ENCODE data around the gene CYP20A1. TPM values are rescaled to one million over a fixed set of nuclear protein-coding genes. Genes with fewer than 3 reads are reported as not detected.

CYP20A1 gene
- total RNA-seq, 1 donor from 2014 or later: 17.8 TPM

- H2AFZ ChIP-seq (replicated peaks): no peak overlapping the region
- no peak overlapping the region for H3K4me3 Mint-ChIP-seq
These were observed 87.5 kb downstream of the CYP20A1 start for GRCh38 chr2:203326356-203326755.

GRCh38 chr2:203327582-203327900 is 88.7 kb downstream of the CYP20A1 start:
- Mint-ChIP-seq H3K27me3 (ENCODE audit: insufficient read depth, low read depth) (peaks cover 6% of the 10 kb centered on the region), H3K4me3 (peak overlapping the region; percentile 91), H3K36me3 (peaks cover 12% of the 10 kb centered on the region), H3K9me3 (peaks cover 6% of the 10 kb centered on the region), H3K27ac (peak overlapping the region; percentile 99), H3K4me1 (peaks cover 28% of the 10 kb centered on the region)
- Histone ChIP-seq H3K9me3 (ENCODE audit: low read depth) (no peaks in the 10 kb centered on the region), H3K27me3 (no peaks in the 10 kb centered on the region), H3F3A (ENCODE audit: low read depth) (peaks cover 33% of the 10 kb centered on the region), H3K79me2 (ENCODE audit: low read depth) (peaks cover 43% of the 10 kb centered on the region), H2AFZ (replicated peaks) (peak overlapping the region; percentile 91), H3K9ac (peak overlapping the region; percentile 83), H3K4me2 (peak overlapping the region; percentile 78), H3K4me3 (peak overlapping the region; percentile 87), H4K20me1 (ENCODE audit: low read depth) (peaks cover 33% of the 10 kb centered on the region), H3K4me1 (peaks cover 22% of the 10 kb centered on the region), H3K27ac (peak overlapping the region; percentile 99), H3K36me3 (no peaks in the 10 kb centered on the region)
- TF ChIP-seq EZH2 (IDR thresholded peaks at IDR 0.05) (no peak), EZH2phosphoT487 (IDR thresholded peaks at IDR 0.05) (no peak), CTCF (IDR thresholded peaks at IDR 0.05) (no peak)
- DNase-seq (ENCODE audit: low spot score): no peak

More at GRCh38 chr2:203326356-203326755, 87.5 kb downstream of the CYP20A1 start:
- Mint-ChIP-seq H3K4me1 (peaks cover 28% of the 10 kb centered on the region), H3K27me3 (ENCODE audit: insufficient read depth, low read depth) (peaks cover 6% of the 10 kb centered on the region), H3K36me3 (peaks cover 9% of the 10 kb centered on the region), H3K27ac (peak overlapping the region; percentile 25), H3K9me3 (peaks cover 2% of the 10 kb centered on the region)
- peaks cover 22% of the 10 kb centered on the region for H4K20me1 ChIP-seq (ENCODE audit: low read depth)
- H3K4me2 ChIP-seq: no peak overlapping the region
- peak overlapping the region; percentile 99 for H3K27ac ChIP-seq
- no peaks in the 10 kb centered on the region for H3K9me3 ChIP-seq (ENCODE audit: low read depth)
- no peaks in the 10 kb centered on the region for H3K27me3 ChIP-seq
- no peak overlapping the region for H3K4me3 ChIP-seq
- no peak overlapping the region for H3K9ac ChIP-seq
- peaks cover 22% of the 10 kb centered on the region for H3K4me1 ChIP-seq
- TF ChIP-seq EZH2 (IDR thresholded peaks at IDR 0.05) (no peak), CTCF (IDR thresholded peaks at IDR 0.05) (no peak), EZH2phosphoT487 (IDR thresholded peaks at IDR 0.05) (no peak)
- H3K79me2 ChIP-seq (ENCODE audit: low read depth): peaks cover 31% of the 10 kb centered on the region
- no peaks in the 10 kb centered on the region for H3K36me3 ChIP-seq
- H3F3A ChIP-seq (ENCODE audit: low read depth): peaks cover 33% of the 10 kb centered on the region
- no peak for DNase-seq (ENCODE audit: low spot score)

GRCh38 chr2:203327901-203328759 is 89.3 kb downstream of the CYP20A1 start, which contains the start of gene ABI2:
Gene ABI2 (plus strand): TSS chr2:203328394. CDS start chr2:203328515, 121 bp downstream.
- Mint-ChIP-seq H3K4me1 (peaks cover 28% of the 10 kb centered on the region), H3K27ac (peak within 1 kb of the TSS; percentile 99), H3K9me3 (peaks cover 8% of the 10 kb centered on the region), H3K4me3 (peak within 1 kb of the TSS; percentile 98), H3K36me3 (peaks cover 16% of the 10 kb centered on the region), H3K27me3 (ENCODE audit: insufficient read depth, low read depth) (peaks cover 6% of the 10 kb centered on the region)
- Histone ChIP-seq H3K4me3 (peak within 1 kb of the TSS; percentile 87), H2AFZ (replicated peaks) (peak within 1 kb of the TSS; percentile 91), H3K4me2 (peak within 1 kb of the TSS; percentile 94), H3F3A (ENCODE audit: low read depth) (peaks cover 33% of the 10 kb centered on the region), H3K27ac (peak within 1 kb of the TSS; percentile 99), H3K79me2 (ENCODE audit: low read depth) (peaks cover 49% of the 10 kb centered on the region), H3K36me3 (no peaks in the 10 kb centered on the region), H3K27me3 (no peaks in the 10 kb centered on the region), H3K9me3 (ENCODE audit: low read depth) (no peaks in the 10 kb centered on the region), H4K20me1 (ENCODE audit: low read depth) (peaks cover 39% of the 10 kb centered on the region), H3K4me1 (peaks cover 22% of the 10 kb centered on the region), H3K9ac (peak within 1 kb of the TSS; percentile 83)
- TF ChIP-seq EZH2 (IDR thresholded peaks at IDR 0.05) (no peak), CTCF (IDR thresholded peaks at IDR 0.05) (no peak), EZH2phosphoT487 (IDR thresholded peaks at IDR 0.05) (no peak)
- DNase-seq (ENCODE audit: low spot score): peak; percentile 98
